ENCODE results near the gene SLC35F3.
A peak's percentile ranks its signal among the peaks of the same experiment; 100 is the strongest.

Gene SLC35F3

GRCh38 chr1:234315091-234315541 is 410.6 kb downstream of the SLC35F3 start:
- DNase-seq: no peak

GRCh38 chr1:234315588-234315987 is 411.1 kb downstream of the SLC35F3 start:
- no peak for DNase-seq

- no peak for DNase-seq
These were observed 412.0 kb downstream of the SLC35F3 start for GRCh38 chr1:234316486-234316885.

DNA sequence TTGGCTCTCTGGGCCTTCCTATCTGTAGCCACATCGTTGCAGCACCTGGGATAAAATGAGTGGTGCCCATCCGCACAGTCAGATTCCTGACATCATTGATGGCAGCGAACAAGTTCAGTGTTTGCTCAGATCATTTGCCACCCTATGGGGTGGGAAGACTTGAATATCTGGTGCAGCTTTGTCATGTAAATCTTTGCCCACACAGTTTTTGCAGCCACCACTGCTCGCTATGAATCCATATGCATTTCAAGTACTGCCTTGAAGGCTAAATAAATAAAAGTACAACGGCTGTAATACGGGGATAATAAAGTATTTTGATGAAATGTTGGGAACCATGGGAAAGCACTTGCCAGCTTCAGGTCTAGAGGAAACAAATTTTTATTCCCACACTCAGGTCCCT is 412.5 kb downstream of the SLC35F3 start:
- no peak for DNase-seq

GRCh38 chr1:234320069-234320468 is 415.6 kb downstream of the SLC35F3 start:
- DNase-seq: no peak

DNA sequence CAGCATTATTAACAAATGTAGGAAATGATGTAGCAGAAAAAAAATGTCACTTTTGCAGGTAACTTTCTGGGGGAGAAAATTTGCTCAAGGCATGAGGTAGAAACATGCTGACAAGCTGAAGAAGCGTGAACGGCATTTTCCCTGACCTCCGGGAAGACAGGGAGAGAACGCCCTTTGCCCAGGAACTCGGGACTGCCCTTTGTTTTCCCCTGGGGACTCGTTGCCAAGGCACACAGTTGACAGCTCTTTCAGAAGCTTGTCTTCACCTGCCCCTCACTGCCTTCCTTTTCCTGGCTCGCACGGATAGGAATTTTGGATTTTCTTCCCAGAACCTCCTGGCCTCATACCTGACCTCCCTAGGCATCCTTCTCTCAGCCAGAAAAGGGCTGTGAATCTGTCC is 416.1 kb downstream of the SLC35F3 start:
- no peak for DNase-seq

DNA sequence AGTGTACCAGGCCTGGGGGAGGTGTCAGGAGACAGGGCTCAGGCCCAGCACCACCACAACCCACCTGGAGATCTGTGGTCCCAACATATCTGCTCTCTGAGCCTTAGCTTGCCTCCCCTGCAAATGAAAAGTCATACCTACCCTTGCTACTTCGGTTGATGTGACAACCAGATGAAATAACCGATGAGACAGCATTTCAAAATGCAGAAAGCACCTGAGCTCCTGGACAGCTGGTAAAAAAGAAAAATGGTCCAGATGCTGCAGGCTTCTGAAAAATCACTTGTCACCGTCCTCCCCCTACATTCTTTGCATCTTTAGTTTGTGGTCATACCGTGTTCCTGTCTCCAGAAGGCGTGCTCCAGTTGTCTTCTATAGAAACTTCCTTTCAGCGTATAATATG is 416.8 kb downstream of the SLC35F3 start:
- DNase-seq: no peak

DNA sequence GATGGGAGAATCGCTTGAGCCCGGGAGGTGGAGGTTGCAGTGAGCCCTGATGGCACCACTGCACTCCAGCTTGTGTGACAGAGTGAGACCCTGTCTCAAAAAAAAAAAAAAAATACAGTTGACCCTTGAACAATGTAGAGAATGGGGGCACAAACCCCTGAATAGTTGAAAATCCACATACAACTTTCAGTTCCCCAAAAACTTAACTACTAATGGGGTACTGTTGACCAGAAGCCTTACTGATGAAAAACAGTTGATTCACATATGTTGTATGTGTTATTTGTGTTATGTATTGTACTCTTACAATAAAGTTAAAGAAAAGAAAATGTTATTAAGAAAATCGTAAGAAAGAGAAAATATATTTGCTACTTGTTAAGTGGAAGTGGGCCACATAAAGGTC is 417.6 kb downstream of the SLC35F3 start:
- DNase-seq: no peak

- DNase-seq: peak in 1 of 51 donors; percentile 1
These were observed 418.5 kb downstream of the SLC35F3 start for GRCh38 chr1:234322979-234323378.

DNA sequence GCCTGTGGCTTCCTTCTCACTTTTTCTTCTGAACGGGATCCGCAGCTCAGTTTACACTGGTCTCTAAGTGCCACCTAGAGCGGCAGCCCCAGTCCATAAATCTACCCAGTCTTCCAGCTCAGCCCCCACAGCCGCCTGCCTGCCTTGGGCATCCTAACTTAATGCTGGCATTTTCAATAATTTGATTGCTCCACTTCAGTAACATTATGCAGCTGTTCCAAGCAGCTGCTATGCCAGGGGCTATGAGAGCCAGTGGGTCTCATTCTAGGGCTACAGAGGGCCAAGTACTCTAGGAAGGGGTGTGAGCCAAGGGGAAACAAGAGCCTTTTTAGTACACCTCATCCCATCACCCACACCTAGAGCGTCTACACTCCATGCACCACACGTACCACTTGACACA is 420.3 kb downstream of the SLC35F3 start:
- DNase-seq: no peak

- DNase-seq: no peak
These were observed 421.5 kb downstream of the SLC35F3 start for GRCh38 chr1:234325878-234326496.

- peak in 25 of 51 donors; percentile 4 to 67 (median 18) for DNase-seq
These were observed 422.3 kb downstream of the SLC35F3 start for GRCh38 chr1:234326497-234327366.

GRCh38 chr1:234327577-234328164 is 423.2 kb downstream of the SLC35F3 start:
- DNase-seq: no peak

DNA sequence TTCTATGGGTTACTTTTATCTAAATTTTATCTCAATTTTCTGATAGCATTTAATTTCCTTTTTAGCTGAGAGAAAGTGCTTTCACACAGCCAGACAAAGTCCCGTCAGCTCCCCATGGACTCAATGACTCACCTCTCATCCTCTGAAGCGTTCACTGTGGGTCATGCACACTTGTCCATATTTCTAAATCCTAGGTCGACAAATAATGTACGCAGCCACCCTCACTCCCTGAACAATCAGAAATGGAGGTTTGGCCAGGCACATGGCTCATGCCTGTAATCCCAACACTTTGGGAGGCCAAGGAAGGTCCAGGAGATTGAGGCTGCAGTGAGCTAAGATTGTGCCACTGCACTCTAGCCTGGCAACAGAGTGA is 426.4 kb downstream of the SLC35F3 start:
- no peak for DNase-seq

- DNase-seq: no peak
These were observed 427.0 kb downstream of the SLC35F3 start for GRCh38 chr1:234331507-234331906.

DNA sequence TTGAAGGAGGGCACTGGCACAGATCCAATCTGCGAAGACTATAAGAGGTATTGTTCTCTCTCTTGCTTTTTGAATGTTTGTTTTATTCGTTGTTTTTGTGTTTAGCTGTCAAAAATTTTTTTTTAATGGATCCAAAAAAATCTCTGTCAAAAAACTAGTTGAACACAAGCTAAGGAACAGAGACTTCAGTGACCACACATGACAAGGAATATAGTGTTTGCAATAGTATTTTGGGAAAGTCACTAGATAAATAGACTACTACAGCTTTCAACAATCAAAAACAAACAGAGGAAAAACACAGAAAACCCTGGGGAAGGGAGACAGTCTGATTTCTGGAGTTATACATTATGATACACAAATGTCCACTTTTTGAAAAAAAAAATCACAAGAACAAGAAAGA is 431.9 kb downstream of the SLC35F3 start:
- DNase-seq: no peak

DNA sequence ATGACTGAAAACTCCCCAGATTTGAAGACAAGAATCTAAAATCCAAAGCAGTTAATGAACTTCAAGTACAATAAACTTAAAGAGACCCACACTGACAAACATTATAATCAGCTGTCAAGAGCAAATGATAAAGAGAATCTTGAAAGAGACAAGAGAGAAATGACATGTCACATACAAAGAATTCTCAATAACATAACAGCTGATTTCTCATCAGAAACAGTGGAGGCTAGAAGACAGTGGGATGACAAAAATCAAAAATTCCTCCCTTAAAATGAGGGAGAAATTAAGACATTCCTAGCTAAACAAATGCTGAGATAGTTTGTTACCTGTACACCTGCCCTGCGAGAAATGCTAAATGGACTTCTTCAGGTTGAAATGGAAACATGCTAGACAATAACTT is 432.8 kb downstream of the SLC35F3 start:
- DNase-seq: no peak

DNA sequence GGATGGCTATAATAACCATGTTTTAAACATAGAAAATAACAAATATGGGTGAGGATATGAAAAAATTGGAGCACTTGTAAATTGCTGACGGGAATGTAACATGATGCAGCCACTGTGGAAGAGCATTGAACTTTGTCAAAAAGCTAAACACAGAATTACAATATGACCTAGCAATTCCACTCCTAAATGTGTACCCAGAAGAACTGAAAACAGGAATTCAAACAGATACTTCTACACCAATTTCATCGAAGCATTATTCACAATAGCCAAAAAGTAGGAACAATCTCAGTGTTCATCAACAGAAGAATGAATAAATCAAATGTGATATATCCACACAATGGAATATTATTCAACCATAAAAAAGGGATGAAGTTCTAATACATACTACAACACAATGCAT is 436.1 kb downstream of the SLC35F3 start:
- no peak for DNase-seq

DNA sequence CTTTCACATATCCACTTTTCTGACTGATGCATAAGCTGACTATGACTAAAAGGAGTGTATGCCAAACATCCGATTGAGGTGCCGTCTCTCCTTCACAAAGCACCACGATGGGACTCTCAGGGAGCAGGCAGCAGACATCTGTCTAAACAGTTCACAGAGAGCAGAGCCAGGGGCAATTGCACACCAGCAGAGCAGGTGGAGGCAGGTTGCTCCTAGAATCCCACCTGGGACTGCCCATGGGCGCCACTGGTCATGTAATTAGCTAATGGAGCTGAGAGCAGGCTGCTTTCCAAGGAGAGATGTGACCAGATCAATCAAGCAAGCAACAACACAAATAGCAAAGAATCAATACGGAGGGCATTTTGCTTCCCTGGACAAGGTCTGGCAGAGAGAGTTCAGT is 438.3 kb downstream of the SLC35F3 start:
- DNase-seq: no peak

DNA sequence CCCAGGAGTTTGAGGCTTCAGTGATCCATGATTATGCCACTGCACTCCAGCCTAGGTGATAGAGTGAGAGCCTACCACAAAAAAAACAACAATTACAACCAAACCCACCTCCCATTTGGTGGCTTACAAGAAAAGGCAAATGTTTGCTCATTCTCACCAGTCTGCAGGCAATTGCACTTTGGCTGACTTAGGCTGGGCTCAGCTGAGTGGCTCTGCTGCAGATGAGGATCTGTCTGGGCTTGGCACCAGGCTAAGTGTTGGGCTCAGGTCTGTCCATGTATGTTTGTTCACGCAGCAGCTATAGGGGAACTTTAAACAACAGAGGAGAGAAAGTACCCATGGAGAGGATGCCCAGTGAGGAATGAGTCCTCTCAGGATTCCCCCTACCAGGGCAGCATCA is 440.8 kb downstream of the SLC35F3 start:
- no peak for DNase-seq

- no peak for DNase-seq
These were observed 444.5 kb downstream of the SLC35F3 start for GRCh38 chr1:234348964-234349363.

GRCh38 chr1:234355782-234356510 is 451.5 kb downstream of the SLC35F3 start:
- no peak for DNase-seq

All from hypothalamus (tissue), 51 donors.